IMR-90 (cell line): ENCODE results near the gene COL5A2. TPM values are rescaled to one million over a fixed set of nuclear protein-coding genes. Genes with fewer than 3 reads are reported as not detected.
A peak's percentile ranks its signal among the peaks of the same experiment; 100 is the strongest.

Source experiments
- ATAC-seq: fragments of 200-7000 bp; cut with Tn5 transposase; 2 replicates; pipeline ENCODE4 v1.9.1; 2020; ENCODE audit warnings: low read depth, mild to moderate bottlenecking, moderate library complexity
- BruUV-seq: library from RNA; stranded (reverse); fragments of 400-500 nt; replicated peaks from 2 replicates; lab custom pipeline; 2021; lab: Mats Ljungman, UMichigan
- CTCF ChIA-PET: fragments of 300-600 bp; formaldehyde crosslinking; extraction: SDS; loops from one replicate; lab custom pipeline; 2021; ENCODE audit warnings: antibody characterized with exemption; lab: Yijun Ruan, JAX
- POLR2A ChIA-PET: fragments of 300-600 bp; sonication (Branson Sonifier 250); formaldehyde crosslinking; loops from one replicate; lab custom pipeline; 2022; ENCODE audit warnings: antibody characterized with exemption; ENCODE audit not compliant: unreplicated experiment; lab: Charles Lee
- DNase-seq: peaks from one replicate; pipeline ENCODE4 v3.0.0; 2013
- H2AFZ ChIP-seq: replicated peaks from 2 replicates; pipeline ENCODE3; 2013; ENCODE audit warnings: low read length, mild to moderate bottlenecking; ENCODE audit not compliant: poor library complexity
- H2AK5ac ChIP-seq: 2 replicates; pipeline ENCODE4 v1.6.1; 2013; ENCODE audit warnings: low read depth, low read length, inconsistent platforms
- H2AK9ac ChIP-seq: replicated peaks from 2 replicates; pipeline ENCODE3; 2013; ENCODE audit warnings: mild to moderate bottlenecking, low read depth, low read length, moderate library complexity; ENCODE audit not compliant: poor library complexity
- H2BK120ac ChIP-seq: 2 replicates; pipeline ENCODE4 v1.6.1; 2013; ENCODE audit warnings: low read depth, low read length, inconsistent platforms
- H2BK15ac ChIP-seq: 3 replicates; pipeline ENCODE4 v1.6.1; 2013; ENCODE audit warnings: low read depth, low read length, inconsistent platforms
- H2BK20ac ChIP-seq: 2 replicates; pipeline ENCODE4 v1.6.1; 2013; ENCODE audit warnings: low read depth, mild to moderate bottlenecking, inconsistent platforms, low read length, moderate library complexity
- H2BK5ac ChIP-seq: 2 replicates; pipeline ENCODE4 v1.6.1; 2013; ENCODE audit warnings: mild to moderate bottlenecking, low read depth, low read length, inconsistent platforms; ENCODE audit not compliant: poor library complexity, severe bottlenecking
- H3K14ac ChIP-seq: replicated peaks from 2 replicates; pipeline ENCODE4 v1.6.1; 2013; ENCODE audit warnings: low read depth, low read length, inconsistent platforms
- H3K18ac ChIP-seq: 2 replicates; pipeline ENCODE4 v1.6.1; 2013; ENCODE audit warnings: low read depth, low read length, control low read depth
- H3K23ac ChIP-seq: 2 replicates; pipeline ENCODE4 v1.6.1; 2013; ENCODE audit warnings: low read depth, low read length, inconsistent platforms
- H3K27ac ChIP-seq: 2 replicates; pipeline ENCODE4 v1.5.1; 2013; ENCODE audit warnings: mild to moderate bottlenecking, control low read depth, low read length; ENCODE audit not compliant: insufficient read depth
- H3K27me3 ChIP-seq: 2 replicates; pipeline ENCODE4 v1.6.1; 2013; ENCODE audit warnings: low read length; ENCODE audit not compliant: control insufficient read depth, insufficient read depth
- H3K36me3 ChIP-seq: 2 replicates; pipeline ENCODE4 v1.6.1; 2013; ENCODE audit warnings: low read length, mixed read lengths; ENCODE audit not compliant: control insufficient read depth, insufficient read depth
- H3K4ac ChIP-seq: 2 replicates; pipeline ENCODE4 v1.6.1; 2013; ENCODE audit warnings: low read depth, low read length, inconsistent platforms
- H3K4me1 ChIP-seq: 2 replicates; pipeline ENCODE4 v1.6.1; 2013; ENCODE audit warnings: low read length, mixed read lengths; ENCODE audit not compliant: control insufficient read depth, insufficient read depth
- H3K4me2 ChIP-seq: 2 replicates; pipeline ENCODE4 v1.6.1; 2013; ENCODE audit warnings: low read depth, mild to moderate bottlenecking, control low read depth, low read length, moderate library complexity
- H3K4me3 ChIP-seq: 2 replicates; pipeline ENCODE4 v1.5.1; 2013; ENCODE audit warnings: low read depth, mild to moderate bottlenecking, control low read depth, low read length, moderate library complexity; ENCODE audit not compliant: insufficient read depth
- H3K56ac ChIP-seq: 2 replicates; pipeline ENCODE4 v1.6.1; 2013; ENCODE audit warnings: low read length, inconsistent platforms; ENCODE audit not compliant: insufficient read depth; ENCODE audit errors: extremely low read depth
- H3K79me1 ChIP-seq, 2 experiments: 2 replicates each; pipeline ENCODE4 v1.6.1; 2013; ENCODE audit warnings: low read length in 2 of 2, inconsistent platforms in 1 of 2, low read depth in 1 of 2
- H3K9ac ChIP-seq: 2 replicates; pipeline ENCODE4 v1.6.1; 2013; ENCODE audit warnings: low read depth, low read length, control low read depth
- H3K9me1 ChIP-seq: 2 replicates; pipeline ENCODE4 v1.6.1; 2013; ENCODE audit warnings: low read length, inconsistent platforms; ENCODE audit not compliant: insufficient read depth
- H3K9me3 ChIP-seq: 2 replicates; pipeline ENCODE4 v1.6.1; 2013; ENCODE audit warnings: low read length; ENCODE audit not compliant: control insufficient read depth, insufficient read depth
- H4K20me1 ChIP-seq: 2 replicates; pipeline ENCODE4 v1.6.1; 2013; ENCODE audit warnings: low read length, inconsistent platforms; ENCODE audit not compliant: insufficient read depth
- H4K5ac ChIP-seq: 2 replicates; pipeline ENCODE4 v1.6.1; 2013; ENCODE audit warnings: mild to moderate bottlenecking, low read depth, low read length, control low read depth
- H4K8ac ChIP-seq, 2 experiments: 2 replicates each; pipeline ENCODE4 v1.6.1; 2013; ENCODE audit warnings: low read depth in 2 of 2, low read length in 2 of 2, control low read depth in 1 of 2, inconsistent platforms in 1 of 2
- H4K91ac ChIP-seq: 2 replicates; pipeline ENCODE4 v1.6.1; 2013; ENCODE audit warnings: low read depth, low read length, inconsistent platforms; ENCODE audit not compliant: insufficient read depth
- MAFK ChIP-seq: IDR thresholded peaks from 2 replicates; pipeline ENCODE4 v1.6.1; 2012; ENCODE audit warnings: low read depth, low read length, improper control_type of control experiment
- MAZ ChIP-seq: IDR thresholded peaks from 2 replicates; pipeline ENCODE4 v1.6.1; 2012; ENCODE audit warnings: low read depth, mild to moderate bottlenecking, low read length, improper control_type of control experiment, moderate library complexity, borderline replicate concordance
- NFE2L2 ChIP-seq: fragments of 150-350 bp; IDR thresholded peaks from 2 replicates; pipeline ENCODE4 v1.6.1; 2016; ENCODE audit warnings: low read depth, mild to moderate bottlenecking, low read length
- RAD21 ChIP-seq: IDR thresholded peaks from 2 replicates; pipeline ENCODE4 v1.6.1; 2012; ENCODE audit warnings: low read length, improper control_type of control experiment
- RCOR1 ChIP-seq: IDR thresholded peaks from 2 replicates; pipeline ENCODE4 v1.6.1; 2012; ENCODE audit warnings: mild to moderate bottlenecking, low read length, improper control_type of control experiment; ENCODE audit not compliant: insufficient replicate concordance
- SMC3 ChIP-seq: fragments of 150-350 bp; IDR thresholded peaks from 2 replicates; pipeline ENCODE4 v1.6.1; 2016; ENCODE audit warnings: low read depth, mild to moderate bottlenecking, antibody characterized with exemption, low read length, moderate library complexity
- WGBS, 2 experiments: methylation state at CpG; one replicate each; pipeline versions ENCODE4 v1.1.5 to v1.1.7; 2013; ENCODE audit warnings: missing lambda C conversion rate in 2 of 2; ENCODE audit not compliant: insufficient read length in 1 of 2; ENCODE audit errors: extremely low coverage in 2 of 2; 5-methylcytosine and 5-hydroxymethylcytosine counted together
- dilution Hi-C: fragments of 300-500 bp; cut with HindIII; formaldehyde crosslinking; loops from one replicate; pipeline ENCODE4 v1.14.3; 2018; ENCODE audit warnings: low sequenced_read_pairs; ENCODE audit not compliant: unreplicated experiment
- in situ Hi-C: fragments of 300-500 bp; cut with MboI; formaldehyde crosslinking; loops from 3 replicates; pipeline ENCODE4 v1.14.3; 2019; ENCODE audit warnings: low sequenced_read_pairs, inconsistent platforms, mixed read lengths
- intact Hi-C: fragments of 100-400 bp; cut with micrococcal nuclease; formaldehyde crosslinking; loops from 2 replicates; pipeline ENCODE4 v1.10.0; 2022
- polyA plus RNA-seq, 3 experiments: library from polyadenylated mRNA; depleted of rRNA; stranded (reverse); fragments of >200 nt; gene quantifications; 2 replicates each; pipeline ENCODE4 v1.2.3, GENCODE V29; 2012; ENCODE audit warnings: low replicate concordance in 1 of 3
- total RNA-seq: library from RNA; depleted of rRNA; stranded (reverse); fragments of >200 nt; gene quantifications from 2 replicates; pipeline ENCODE4 v1.2.3, GENCODE V29; 2012
- TF ChIP-seq, protein P1 (sequence below): conservative IDR thresholded peaks from 2 replicates; pipeline ENCODE4 v1.5.1; 2012; ENCODE audit warnings: mild to moderate bottlenecking, low read depth, low read length, improper control_type of control experiment
- TF ChIP-seq, protein P2 (sequence below): fragments of 150-350 bp; IDR thresholded peaks from 2 replicates; pipeline ENCODE4 v1.6.1; 2016; ENCODE audit warnings: low read depth, mild to moderate bottlenecking, low read length, moderate library complexity, borderline replicate concordance

Gene COL5A2
- total and polyA plus RNA-seq, 2 of the 4 experiments (the other 2 are of a cell fraction): 181 to 257 TPM

- no peak overlapping the region for H3K4me3 ChIP-seq
- dilution Hi-C loops: no loop called here
- H3K4me2 ChIP-seq: no peak overlapping the region
- no peak overlapping the region for H2BK20ac ChIP-seq
- no peak for TF ChIP-seq RCOR1
- no peak for TF ChIP-seq MAZ
- TF ChIP-seq, protein P1, sequence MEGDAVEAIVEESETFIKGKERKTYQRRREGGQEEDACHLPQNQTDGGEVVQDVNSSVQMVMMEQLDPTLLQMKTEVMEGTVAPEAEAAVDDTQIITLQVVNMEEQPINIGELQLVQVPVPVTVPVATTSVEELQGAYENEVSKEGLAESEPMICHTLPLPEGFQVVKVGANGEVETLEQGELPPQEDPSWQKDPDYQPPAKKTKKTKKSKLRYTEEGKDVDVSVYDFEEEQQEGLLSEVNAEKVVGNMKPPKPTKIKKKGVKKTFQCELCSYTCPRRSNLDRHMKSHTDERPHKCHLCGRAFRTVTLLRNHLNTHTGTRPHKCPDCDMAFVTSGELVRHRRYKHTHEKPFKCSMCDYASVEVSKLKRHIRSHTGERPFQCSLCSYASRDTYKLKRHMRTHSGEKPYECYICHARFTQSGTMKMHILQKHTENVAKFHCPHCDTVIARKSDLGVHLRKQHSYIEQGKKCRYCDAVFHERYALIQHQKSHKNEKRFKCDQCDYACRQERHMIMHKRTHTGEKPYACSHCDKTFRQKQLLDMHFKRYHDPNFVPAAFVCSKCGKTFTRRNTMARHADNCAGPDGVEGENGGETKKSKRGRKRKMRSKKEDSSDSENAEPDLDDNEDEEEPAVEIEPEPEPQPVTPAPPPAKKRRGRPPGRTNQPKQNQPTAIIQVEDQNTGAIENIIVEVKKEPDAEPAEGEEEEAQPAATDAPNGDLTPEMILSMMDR: no peak
- TF ChIP-seq, protein P2, sequence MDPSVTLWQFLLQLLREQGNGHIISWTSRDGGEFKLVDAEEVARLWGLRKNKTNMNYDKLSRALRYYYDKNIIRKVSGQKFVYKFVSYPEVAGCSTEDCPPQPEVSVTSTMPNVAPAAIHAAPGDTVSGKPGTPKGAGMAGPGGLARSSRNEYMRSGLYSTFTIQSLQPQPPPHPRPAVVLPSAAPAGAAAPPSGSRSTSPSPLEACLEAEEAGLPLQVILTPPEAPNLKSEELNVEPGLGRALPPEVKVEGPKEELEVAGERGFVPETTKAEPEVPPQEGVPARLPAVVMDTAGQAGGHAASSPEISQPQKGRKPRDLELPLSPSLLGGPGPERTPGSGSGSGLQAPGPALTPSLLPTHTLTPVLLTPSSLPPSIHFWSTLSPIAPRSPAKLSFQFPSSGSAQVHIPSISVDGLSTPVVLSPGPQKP: no peak
- no peak for TF ChIP-seq MAFK
- TF ChIP-seq SMC3: no peak
- TF ChIP-seq RAD21: no peak
- TF ChIP-seq NFE2L2: no peak
- no peak for ATAC-seq
- H3K14ac ChIP-seq: no peak overlapping the region; the same call in 1 of the 2 replicates
- H3K4ac ChIP-seq: peak overlapping the region; percentile 14; the same call in 1 of the 2 replicates
- H2AFZ ChIP-seq: no peak overlapping the region
- H4K8ac ChIP-seq: peak overlapping the region; percentile 33 to 37; a peak in 2 of 4 replicates
- H3K36me3 ChIP-seq: peaks cover 37% of the 10 kb centered on the region
- peak overlapping the region; percentile 22; the same call in 1 of the 2 replicates for H3K56ac ChIP-seq
- peak overlapping the region; percentile 75; the same call in 1 of the 2 replicates for H2BK120ac ChIP-seq
- H3K23ac ChIP-seq: no peak overlapping the region
- peak overlapping the region; percentile 52; the same call in 1 of the 2 replicates for H3K27ac ChIP-seq
- no peak overlapping the region for H2AK9ac ChIP-seq
- no peak overlapping the region for H4K5ac ChIP-seq
- H2BK15ac ChIP-seq: no peak overlapping the region
- in situ Hi-C loops: no loop called here
- POLR2A ChIA-PET: no interaction called here
- H4K91ac ChIP-seq: no peak overlapping the region
- intact Hi-C loops: no loop called here
- no peaks in the 10 kb centered on the region for H3K27me3 ChIP-seq
- no peak overlapping the region for H2AK5ac ChIP-seq
- H4K20me1 ChIP-seq: no peaks in the 10 kb centered on the region
- peaks cover 14% of the 10 kb centered on the region for H3K4me1 ChIP-seq
- no peak for DNase-seq
- peaks cover 17 to 40% of the 10 kb centered on the region in 2 experiments for H3K79me1 ChIP-seq
- 0 out of 2 replicates have a peak, but pooled peaks cover 3% of the 10 kb centered on the region for H3K9me1 ChIP-seq
- BruUV-seq: no TSS peak
- peak overlapping the region; percentile 98 for H2BK5ac ChIP-seq
- no peak overlapping the region for H3K9ac ChIP-seq
- H3K18ac ChIP-seq: no peak overlapping the region; the same call in 1 of the 2 replicates
- H3K9me3 ChIP-seq: no peaks in the 10 kb centered on the region
- no CpG with 5 or more reads among the region's 2 CpGs for WGBS, 2 experiments
- CTCF ChIA-PET: interaction anchor here (0.6 kb wide), 1 partner anchor 562 kb away, joined by 3 read pairs; no protein-coding TSS in a partner anchor
Measured at GRCh38 chr2:189086250-189086649, 93.3 kb downstream of the COL5A2 start.
